HL-60 (cell line): ENCODE results near the gene BLID.

ENCODE experiments used
- POLR2AphosphoS5 ChIP-seq: IDR thresholded peaks from 2 replicates; pipeline ENCODE4 v1.6.1; 2012; ENCODE audit warnings: low read depth
- TF ChIP-seq, protein P1 (sequence below): IDR thresholded peaks from one replicate; pipeline ENCODE4 v1.5.1; 2011; ENCODE audit warnings: low read length, control low read depth, inconsistent platforms; ENCODE audit not compliant: insufficient read depth

DNA sequence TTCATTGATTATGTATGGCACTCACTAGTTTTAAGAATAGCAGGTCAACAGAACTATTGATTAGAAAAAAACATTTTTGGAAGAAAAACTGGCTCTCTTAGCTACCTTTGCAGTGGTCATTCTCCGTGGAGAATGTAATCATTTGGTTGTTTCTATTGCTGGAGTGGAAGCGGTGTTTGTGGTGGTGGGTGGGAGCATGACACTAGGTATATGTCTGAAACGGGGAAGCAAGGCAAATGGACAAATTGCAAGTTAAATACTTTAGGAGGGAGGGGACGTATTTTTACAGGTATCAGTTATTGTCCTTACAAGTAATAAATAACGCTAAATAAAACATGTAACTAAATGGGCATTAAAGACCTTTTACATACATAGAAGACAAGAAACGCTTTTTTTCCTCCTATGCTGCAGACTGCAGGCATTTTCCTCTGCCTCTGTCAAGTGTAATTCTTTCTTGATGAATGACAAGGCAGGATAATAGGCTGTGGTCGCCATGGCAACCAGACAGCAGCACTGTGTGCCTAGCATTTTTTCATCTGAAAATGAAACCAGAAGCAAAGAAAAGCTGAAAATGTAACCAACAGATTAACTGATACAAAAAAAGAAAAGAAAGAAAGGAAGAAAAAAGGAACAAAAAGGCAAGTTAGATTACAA is 46.2 kb downstream of the BLID start:
- TF ChIP-seq, protein P1, sequence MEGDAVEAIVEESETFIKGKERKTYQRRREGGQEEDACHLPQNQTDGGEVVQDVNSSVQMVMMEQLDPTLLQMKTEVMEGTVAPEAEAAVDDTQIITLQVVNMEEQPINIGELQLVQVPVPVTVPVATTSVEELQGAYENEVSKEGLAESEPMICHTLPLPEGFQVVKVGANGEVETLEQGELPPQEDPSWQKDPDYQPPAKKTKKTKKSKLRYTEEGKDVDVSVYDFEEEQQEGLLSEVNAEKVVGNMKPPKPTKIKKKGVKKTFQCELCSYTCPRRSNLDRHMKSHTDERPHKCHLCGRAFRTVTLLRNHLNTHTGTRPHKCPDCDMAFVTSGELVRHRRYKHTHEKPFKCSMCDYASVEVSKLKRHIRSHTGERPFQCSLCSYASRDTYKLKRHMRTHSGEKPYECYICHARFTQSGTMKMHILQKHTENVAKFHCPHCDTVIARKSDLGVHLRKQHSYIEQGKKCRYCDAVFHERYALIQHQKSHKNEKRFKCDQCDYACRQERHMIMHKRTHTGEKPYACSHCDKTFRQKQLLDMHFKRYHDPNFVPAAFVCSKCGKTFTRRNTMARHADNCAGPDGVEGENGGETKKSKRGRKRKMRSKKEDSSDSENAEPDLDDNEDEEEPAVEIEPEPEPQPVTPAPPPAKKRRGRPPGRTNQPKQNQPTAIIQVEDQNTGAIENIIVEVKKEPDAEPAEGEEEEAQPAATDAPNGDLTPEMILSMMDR = no peak
- no peak for TF ChIP-seq POLR2AphosphoS5
